DND-41 (cell line): Measurements from ENCODE around the gene SLC16A10.

Experiments
- ATAC-seq: fragments of 200-7000 bp; cut with Tn5 transposase; 3 replicates; pipeline ENCODE4 v1.9.1; 2021; ENCODE audit warnings: low read depth; ENCODE audit not compliant: insufficient read depth
- DNase-seq: peaks from one replicate; pipeline ENCODE4 v3.0.0-alpha.2; 2020
- H2AFZ ChIP-seq: 2 replicates; pipeline ENCODE4 v1.6.0; 2012; ENCODE audit warnings: low read depth, low read length
- H3K27ac ChIP-seq: 2 replicates; pipeline ENCODE4 v1.5.1; 2012; ENCODE audit warnings: low read length, inconsistent platforms
- H3K27me3 ChIP-seq: fragments of 200-600 bp; sonication (generic); 2 replicates; pipeline ENCODE4 v1.6.0; 2012; ENCODE audit warnings: low read length, mild to moderate bottlenecking, inconsistent platforms; ENCODE audit not compliant: insufficient read depth, poor library complexity
- H3K36me3 ChIP-seq: 2 replicates; pipeline ENCODE4 v1.5.1; 2012; ENCODE audit warnings: low read length, inconsistent platforms; ENCODE audit not compliant: insufficient read depth
- H3K4me1 ChIP-seq: 2 replicates; pipeline ENCODE4 v1.5.1; 2012; ENCODE audit warnings: mild to moderate bottlenecking, low read length; ENCODE audit not compliant: insufficient read depth
- H3K4me2 ChIP-seq: 2 replicates; pipeline ENCODE4 v1.6.0; 2012; ENCODE audit warnings: mild to moderate bottlenecking, moderate library complexity, low read length, inconsistent platforms; ENCODE audit not compliant: insufficient read depth
- H3K4me3 ChIP-seq, 2 experiments: fragments of 200-600 bp in 1 of 2; shearing (Covaris generic) in 1 of 2; 2 replicates each; pipeline ENCODE4 v1.5.1; 2012 to 2016; ENCODE audit warnings: inconsistent platforms in 2 of 2, low read length in 2 of 2, mild to moderate bottlenecking in 2 of 2, low read depth in 1 of 2, moderate library complexity in 1 of 2
- H3K79me2 ChIP-seq: 2 replicates; pipeline ENCODE4 v1.6.0; 2012; ENCODE audit warnings: low read length, inconsistent platforms; ENCODE audit not compliant: insufficient read depth
- H3K9ac ChIP-seq: 2 replicates; pipeline ENCODE4 v1.6.0; 2012; ENCODE audit warnings: low read depth, mild to moderate bottlenecking, inconsistent platforms, low read length, moderate library complexity
- H3K9me3 ChIP-seq: 2 replicates; pipeline ENCODE4 v1.5.1; 2012; ENCODE audit warnings: low read length, moderate library complexity, mild to moderate bottlenecking, inconsistent platforms; ENCODE audit not compliant: insufficient read depth, severe bottlenecking
- H4K20me1 ChIP-seq: 2 replicates; pipeline ENCODE4 v1.6.0; 2012; ENCODE audit warnings: low read length; ENCODE audit not compliant: insufficient read depth
- EZH2 ChIP-seq: IDR thresholded peaks from 3 replicates; pipeline ENCODE4 v1.6.1; 2012; ENCODE audit warnings: borderline replicate concordance, low read depth, mild to moderate bottlenecking, moderate library complexity, low read length, inconsistent platforms; ENCODE audit not compliant: severe bottlenecking
- TF ChIP-seq, protein P1 (sequence below): IDR thresholded peaks from 2 replicates; pipeline ENCODE4 v1.5.1; 2012; ENCODE audit warnings: borderline replicate concordance, low read length, moderate library complexity, mild to moderate bottlenecking; ENCODE audit not compliant: poor library complexity, severe bottlenecking; ENCODE audit errors: extremely low read depth

Gene SLC16A10

DNA sequence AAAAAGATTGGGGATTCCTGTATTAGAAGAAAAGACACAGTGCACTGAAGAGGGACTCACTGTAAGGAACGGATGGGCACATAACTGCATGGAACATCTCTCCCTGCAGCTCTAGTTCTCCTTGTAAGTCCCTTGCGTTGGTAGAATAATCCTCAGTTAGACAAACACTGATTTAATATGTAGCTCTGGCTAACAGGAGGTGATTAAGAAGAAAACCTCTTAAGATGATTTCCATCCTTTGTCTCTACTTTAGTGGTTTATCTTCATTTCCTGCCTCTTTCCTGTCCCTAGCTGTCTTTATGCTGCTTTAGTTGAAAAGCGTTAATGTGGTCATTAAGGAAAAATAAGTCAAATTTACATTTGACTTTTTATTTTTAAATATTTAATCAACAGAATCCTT is 86.6 kb downstream of the SLC16A10 start:
- H3K4me3 ChIP-seq, result no peak overlapping the region
- H3K27me3 ChIP-seq, result no peaks in the 10 kb centered on the region
- peaks cover 18% of the 10 kb centered on the region for H3K4me1 ChIP-seq
- H3K9me3 ChIP-seq, result no peaks in the 10 kb centered on the region
- H3K36me3 ChIP-seq, result no peaks in the 10 kb centered on the region
- ATAC-seq (peak; percentile 92), DNase-seq (no peak)
- H2AFZ ChIP-seq, result no peak overlapping the region
- H3K4me2 ChIP-seq, result no peak overlapping the region
- H3K9ac ChIP-seq, result no peak overlapping the region
- no peak overlapping the region for H3K27ac ChIP-seq
- no peaks in the 10 kb centered on the region for H4K20me1 ChIP-seq
- TF ChIP-seq EZH2, result no peak
- TF ChIP-seq, protein P1, sequence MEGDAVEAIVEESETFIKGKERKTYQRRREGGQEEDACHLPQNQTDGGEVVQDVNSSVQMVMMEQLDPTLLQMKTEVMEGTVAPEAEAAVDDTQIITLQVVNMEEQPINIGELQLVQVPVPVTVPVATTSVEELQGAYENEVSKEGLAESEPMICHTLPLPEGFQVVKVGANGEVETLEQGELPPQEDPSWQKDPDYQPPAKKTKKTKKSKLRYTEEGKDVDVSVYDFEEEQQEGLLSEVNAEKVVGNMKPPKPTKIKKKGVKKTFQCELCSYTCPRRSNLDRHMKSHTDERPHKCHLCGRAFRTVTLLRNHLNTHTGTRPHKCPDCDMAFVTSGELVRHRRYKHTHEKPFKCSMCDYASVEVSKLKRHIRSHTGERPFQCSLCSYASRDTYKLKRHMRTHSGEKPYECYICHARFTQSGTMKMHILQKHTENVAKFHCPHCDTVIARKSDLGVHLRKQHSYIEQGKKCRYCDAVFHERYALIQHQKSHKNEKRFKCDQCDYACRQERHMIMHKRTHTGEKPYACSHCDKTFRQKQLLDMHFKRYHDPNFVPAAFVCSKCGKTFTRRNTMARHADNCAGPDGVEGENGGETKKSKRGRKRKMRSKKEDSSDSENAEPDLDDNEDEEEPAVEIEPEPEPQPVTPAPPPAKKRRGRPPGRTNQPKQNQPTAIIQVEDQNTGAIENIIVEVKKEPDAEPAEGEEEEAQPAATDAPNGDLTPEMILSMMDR, result no peak
- no peaks in the 10 kb centered on the region for H3K79me2 ChIP-seq

DNA sequence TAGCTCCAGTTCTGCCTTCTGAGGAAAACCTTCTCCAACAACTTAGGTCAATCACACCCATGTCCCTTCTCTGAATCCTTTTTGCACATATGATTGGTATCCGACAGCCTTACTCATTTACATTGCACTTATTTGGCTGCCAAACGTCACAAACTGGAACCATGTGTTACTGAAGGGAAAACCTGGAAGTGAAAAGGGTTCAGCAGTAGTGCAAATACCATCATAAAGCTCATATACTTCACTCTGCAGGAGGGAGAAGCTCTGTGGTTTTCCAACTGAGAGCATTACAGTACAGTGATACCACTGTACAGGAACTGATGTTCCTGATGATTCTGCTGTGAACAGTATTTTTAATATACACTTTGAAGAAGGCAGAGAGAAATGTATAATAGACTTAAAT is 87.8 kb downstream of the SLC16A10 start:
- Histone ChIP-seq H3K4me3 (no peak overlapping the region), H3K27me3 (no peaks in the 10 kb centered on the region)
- TF ChIP-seq, protein P1, result no peak
- TF ChIP-seq EZH2, result no peak

DNA sequence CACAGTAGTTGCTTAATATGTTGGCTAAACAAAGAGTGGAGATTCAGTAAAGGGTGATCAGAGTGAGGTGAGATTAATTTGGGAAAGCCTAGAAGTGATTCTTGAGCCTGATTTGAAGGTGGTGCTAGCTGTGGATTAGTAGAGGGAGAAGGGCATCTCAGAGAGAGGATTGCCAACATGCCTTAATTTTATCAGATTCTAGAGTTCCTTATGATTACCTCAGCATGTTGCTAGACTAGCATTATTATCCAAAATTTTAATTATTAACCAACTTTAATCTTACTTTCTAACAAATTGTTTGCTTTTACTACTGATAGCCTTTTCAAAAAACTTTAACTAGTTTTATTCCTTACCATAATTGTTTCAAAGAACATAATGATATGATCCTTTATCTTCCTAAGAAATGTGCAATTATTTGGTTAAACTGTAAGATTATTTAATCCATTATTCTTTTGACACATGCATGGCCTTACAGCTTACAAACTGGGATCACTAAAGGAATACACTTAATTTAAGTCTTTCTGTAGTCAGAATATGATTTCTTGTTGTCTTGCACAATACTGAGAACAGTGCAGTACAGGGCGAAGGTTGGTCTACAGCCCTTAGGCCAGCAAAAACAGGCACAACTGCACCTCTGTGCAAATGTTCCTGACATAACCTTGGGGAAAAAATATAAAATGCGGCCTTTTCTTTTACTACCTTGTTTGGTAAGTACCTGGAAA is 88.9 kb downstream of the SLC16A10 start:
- Histone ChIP-seq H3K27ac (no peak overlapping the region), H4K20me1 (no peaks in the 10 kb centered on the region), H3K36me3 (no peaks in the 10 kb centered on the region), H3K9ac (no peak overlapping the region), H3K9me3 (no peaks in the 10 kb centered on the region), H3K4me2 (no peak overlapping the region), H3K4me1 (peaks cover 18% of the 10 kb centered on the region), H2AFZ (no peak overlapping the region), H3K4me3 (no peak overlapping the region), H3K27me3 (no peaks in the 10 kb centered on the region), H3K79me2 (no peaks in the 10 kb centered on the region)
- DNase-seq, result no peak
- TF ChIP-seq EZH2, result no peak
- TF ChIP-seq, protein P1, result no peak
- ATAC-seq, result no peak

More for the DNA sequence above, 87.8 kb downstream of the SLC16A10 start:
- Histone ChIP-seq H3K9ac (no peak overlapping the region), H3K36me3 (no peaks in the 10 kb centered on the region), H3K4me1 (peaks cover 18% of the 10 kb centered on the region), H3K9me3 (no peaks in the 10 kb centered on the region), H3K27ac (no peak overlapping the region), H4K20me1 (no peaks in the 10 kb centered on the region), H3K4me2 (no peak overlapping the region), H2AFZ (no peak overlapping the region), H3K79me2 (no peaks in the 10 kb centered on the region)
- ATAC-seq (peak; percentile 56; the same call in 1 of the 3 replicates), DNase-seq (no peak)
